Type B pancreatic cell (in vitro differentiated cells): Measurements from ENCODE around the gene EXOC3L4. TPM values are rescaled to one million over a fixed set of nuclear protein-coding genes. Genes with fewer than 3 reads are reported as not detected.
A peak's percentile ranks its signal among the peaks of the same experiment; 100 is the strongest.

Experiments used
- DNase-seq: peaks from one replicate; pipeline ENCODE4 v3.0.0; 2021; ENCODE audit warnings: mixed read lengths; ENCODE audit not compliant: unreplicated experiment; ENCODE audit errors: extremely low spot score
- H3K27ac Mint-ChIP-seq: 2 replicates; pipeline ENCODE4 v1.8.0; 2021; ENCODE audit warnings: mild to moderate bottlenecking, mixed read lengths
- H3K27me3 Mint-ChIP-seq: 2 replicates; pipeline ENCODE4 v1.8.0; 2021; ENCODE audit warnings: mixed read lengths
- H3K36me3 Mint-ChIP-seq: 2 replicates; pipeline ENCODE4 v1.8.0; 2021; ENCODE audit warnings: mixed read lengths
- H3K4me1 Mint-ChIP-seq: one replicate; pipeline ENCODE4 v1.8.0; 2021; ENCODE audit warnings: mixed read lengths; ENCODE audit not compliant: unreplicated experiment
- H3K4me3 Mint-ChIP-seq: 2 replicates; pipeline ENCODE4 v1.8.0; 2021; ENCODE audit warnings: mild to moderate bottlenecking, mixed read lengths
- H3K9me3 Mint-ChIP-seq: 2 replicates; pipeline ENCODE4 v1.8.0; 2021; ENCODE audit warnings: mixed read lengths
- total RNA-seq: library from RNA; stranded (reverse); gene quantifications from 2 replicates; pipeline ENCODE4 v1.2.1, GENCODE V29; 2021; ENCODE audit warnings: low replicate concordance
- TF ChIP-seq, protein P1 (sequence below): fragments of 200-600 bp; sonication (generic); conservative IDR thresholded peaks from 2 replicates; pipeline ENCODE4 v1.5.0; 2021; ENCODE audit warnings: antibody characterized with exemption, mild to moderate bottlenecking

EXOC3L4 gene
- total RNA-seq, 1 donor from 2014 or later, result 4.0 TPM

DNA sequence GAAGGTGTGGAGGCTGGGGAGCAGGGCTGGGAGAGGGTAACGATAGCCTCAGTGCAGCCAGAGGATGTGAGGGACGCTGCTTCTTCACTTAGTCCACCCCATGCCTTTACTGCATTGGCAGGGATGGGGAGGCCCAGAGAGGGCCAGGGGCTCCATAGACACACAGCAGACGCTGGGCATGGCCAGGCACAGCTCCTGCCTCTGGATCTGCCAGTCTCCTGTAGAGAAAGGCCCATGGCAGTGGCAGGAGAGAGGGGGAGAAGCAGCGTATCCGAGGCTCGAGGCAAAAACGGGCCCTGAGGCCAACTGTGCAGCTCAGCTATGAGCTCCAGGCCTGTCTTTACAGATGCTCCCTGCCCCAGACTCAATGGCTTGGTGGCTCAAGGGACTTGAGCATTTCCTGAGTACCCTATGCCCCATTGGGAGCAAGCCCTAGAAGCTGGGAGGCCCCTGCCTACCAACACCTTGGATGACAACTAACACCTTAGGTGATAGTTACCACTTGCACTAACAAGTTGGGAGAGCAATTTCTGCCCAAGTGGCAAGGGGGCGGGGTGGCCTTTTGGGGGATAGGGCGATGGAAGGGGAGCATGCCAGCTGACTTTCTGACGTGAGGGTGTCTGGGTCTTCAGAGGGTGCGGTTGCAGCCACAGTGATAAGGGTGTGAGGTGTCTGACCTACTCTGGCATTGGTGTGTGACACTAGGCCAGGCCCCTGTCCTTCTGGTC lies 15.5 kb upstream of the EXOC3L4 start:
- no peak overlapping the region for H3K27ac Mint-ChIP-seq
- TF ChIP-seq, protein P1, sequence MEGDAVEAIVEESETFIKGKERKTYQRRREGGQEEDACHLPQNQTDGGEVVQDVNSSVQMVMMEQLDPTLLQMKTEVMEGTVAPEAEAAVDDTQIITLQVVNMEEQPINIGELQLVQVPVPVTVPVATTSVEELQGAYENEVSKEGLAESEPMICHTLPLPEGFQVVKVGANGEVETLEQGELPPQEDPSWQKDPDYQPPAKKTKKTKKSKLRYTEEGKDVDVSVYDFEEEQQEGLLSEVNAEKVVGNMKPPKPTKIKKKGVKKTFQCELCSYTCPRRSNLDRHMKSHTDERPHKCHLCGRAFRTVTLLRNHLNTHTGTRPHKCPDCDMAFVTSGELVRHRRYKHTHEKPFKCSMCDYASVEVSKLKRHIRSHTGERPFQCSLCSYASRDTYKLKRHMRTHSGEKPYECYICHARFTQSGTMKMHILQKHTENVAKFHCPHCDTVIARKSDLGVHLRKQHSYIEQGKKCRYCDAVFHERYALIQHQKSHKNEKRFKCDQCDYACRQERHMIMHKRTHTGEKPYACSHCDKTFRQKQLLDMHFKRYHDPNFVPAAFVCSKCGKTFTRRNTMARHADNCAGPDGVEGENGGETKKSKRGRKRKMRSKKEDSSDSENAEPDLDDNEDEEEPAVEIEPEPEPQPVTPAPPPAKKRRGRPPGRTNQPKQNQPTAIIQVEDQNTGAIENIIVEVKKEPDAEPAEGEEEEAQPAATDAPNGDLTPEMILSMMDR, result no peak
- no peaks in the 10 kb centered on the region for H3K36me3 Mint-ChIP-seq
- H3K4me1 Mint-ChIP-seq, result peaks cover 6% of the 10 kb centered on the region
- no peaks in the 10 kb centered on the region for H3K9me3 Mint-ChIP-seq
- no peak for DNase-seq
- H3K4me3 Mint-ChIP-seq, result no peak overlapping the region
- peaks cover 4% of the 10 kb centered on the region for H3K27me3 Mint-ChIP-seq

DNA sequence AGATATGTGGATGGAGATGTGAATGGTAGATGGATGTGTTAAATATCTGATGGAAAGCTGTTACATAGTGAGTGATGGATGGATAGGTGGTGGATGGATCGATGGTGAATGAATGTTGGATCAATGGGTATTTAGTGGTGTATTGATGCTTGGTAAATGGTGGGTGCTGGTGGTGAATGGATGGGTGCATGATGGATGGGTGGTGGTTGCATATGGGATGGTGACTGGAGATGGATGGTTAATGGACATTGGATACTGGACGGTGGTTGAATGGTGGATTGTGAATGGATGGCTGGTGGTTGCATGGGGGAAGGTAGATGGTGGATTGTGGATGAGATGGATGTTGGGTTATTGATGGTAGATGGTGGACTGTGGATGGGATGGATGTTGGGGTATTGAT lies 12.6 kb upstream of the EXOC3L4 start:
- TF ChIP-seq, protein P1, result no peak
- Mint-ChIP-seq H3K9me3 (no peaks in the 10 kb centered on the region), H3K27me3 (peaks cover 21% of the 10 kb centered on the region), H3K4me1 (no peaks in the 10 kb centered on the region), H3K4me3 (no peak overlapping the region), H3K27ac (no peak overlapping the region), H3K36me3 (no peaks in the 10 kb centered on the region)
- no peak for DNase-seq

DNA sequence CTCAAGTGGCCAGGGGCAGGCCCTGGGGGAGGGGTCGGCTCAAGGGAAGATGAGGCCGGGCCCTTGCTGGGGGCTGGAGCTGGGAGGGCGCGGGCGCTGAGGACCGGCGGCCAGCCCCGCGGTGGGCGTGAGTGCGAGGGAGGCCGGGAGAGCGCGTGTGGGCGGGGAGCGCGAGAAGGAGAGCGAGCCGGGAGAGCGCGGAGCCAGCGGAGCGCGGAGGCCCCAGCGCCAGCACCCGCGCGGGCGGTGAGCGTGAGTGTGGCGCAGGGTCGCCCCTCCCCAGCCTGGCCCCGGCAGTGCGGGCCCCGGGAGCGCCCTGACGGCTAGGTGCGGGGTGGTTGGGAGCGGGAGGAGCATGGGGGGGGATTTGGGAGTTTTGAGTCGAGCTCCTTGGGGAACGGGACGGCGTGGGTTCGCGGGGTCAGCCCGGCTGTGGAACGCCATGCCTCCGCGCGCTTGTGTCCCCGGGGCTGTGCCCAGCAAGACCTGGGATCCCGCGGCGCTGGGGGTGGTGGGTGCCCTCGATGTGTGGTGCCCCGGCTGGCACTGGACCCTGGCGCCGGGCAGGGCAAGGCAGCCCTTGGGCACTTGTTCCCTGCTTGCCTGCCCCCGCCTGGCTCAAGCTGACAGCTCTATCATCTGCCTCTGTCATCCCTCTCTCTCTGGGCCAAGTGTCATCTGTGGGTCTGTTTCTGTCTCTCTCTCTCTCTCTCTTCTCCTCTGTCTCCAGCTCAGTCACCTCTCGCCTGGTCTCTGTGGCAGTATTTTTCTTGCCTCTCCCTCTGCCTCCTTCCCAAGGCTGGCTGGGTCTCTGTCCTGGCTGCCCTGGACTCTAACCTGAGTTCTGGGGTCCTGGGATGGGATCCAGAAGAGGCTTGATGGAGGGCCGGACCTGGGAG lies 10.3 kb upstream of the EXOC3L4 start, which contains the start of gene LBHD2:
TSS of gene LBHD2 (plus strand) at position 190 of the 899 bp plus-strand sequence. CDS start 1,803 bp downstream, outside the sequence.
- no peaks in the 10 kb centered on the region for H3K9me3 Mint-ChIP-seq
- no peaks in the 10 kb centered on the region for H3K4me1 Mint-ChIP-seq
- H3K27ac Mint-ChIP-seq, result no peak within 1 kb of the TSS
- H3K36me3 Mint-ChIP-seq, result no peaks in the 10 kb centered on the region
- no peak for DNase-seq
- H3K4me3 Mint-ChIP-seq, result peak within 1 kb of the TSS; percentile 57
- TF ChIP-seq, protein P1, result no peak
- H3K27me3 Mint-ChIP-seq, result peaks cover 21% of the 10 kb centered on the region

DNA sequence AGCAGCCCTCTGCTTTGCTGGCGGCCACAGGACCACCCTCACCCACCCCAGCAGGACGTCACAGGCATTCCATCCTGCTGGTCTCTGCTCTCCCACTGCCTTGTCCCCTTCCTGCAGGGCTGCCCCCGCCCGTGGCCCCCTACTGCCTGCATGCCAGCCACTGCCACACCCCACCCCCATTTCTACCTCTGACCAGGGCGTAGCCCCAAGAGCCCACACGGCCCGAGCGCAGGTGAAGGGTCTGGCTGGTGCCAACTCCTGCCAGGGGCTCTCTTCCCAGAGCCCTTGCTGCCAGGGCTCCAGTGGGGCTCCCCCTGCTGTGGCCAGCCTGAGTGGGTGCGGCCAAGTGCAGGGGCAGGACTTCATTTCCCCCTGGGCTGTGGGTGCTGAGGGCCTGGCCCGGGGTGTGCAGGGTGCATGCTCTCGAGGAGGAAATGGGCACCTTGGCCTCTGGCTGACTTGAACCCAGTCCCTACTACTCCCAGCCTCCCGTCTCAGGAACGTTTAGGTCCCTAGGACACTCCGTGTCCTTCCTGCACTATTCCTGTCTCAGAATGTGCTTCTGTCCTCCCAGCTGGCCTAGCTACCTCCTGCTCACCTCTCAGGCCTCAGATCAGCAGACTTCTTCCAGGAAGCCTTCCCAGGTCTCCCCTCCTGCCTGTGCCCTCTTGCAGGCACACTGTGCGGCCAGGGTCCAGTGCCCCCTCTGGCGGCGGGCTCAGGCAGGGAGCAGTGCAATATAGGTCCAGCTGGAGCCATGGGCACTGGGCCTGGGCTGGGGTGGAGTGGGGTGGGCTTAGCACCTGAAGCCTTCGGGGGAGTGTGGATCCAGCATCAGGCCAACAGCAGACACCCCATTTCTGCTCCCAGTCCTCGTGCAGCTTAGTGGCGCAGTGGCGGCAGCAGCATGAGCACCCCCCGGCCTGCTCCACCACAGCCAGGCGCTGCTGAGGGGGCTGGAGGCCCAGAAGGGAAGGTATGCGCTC lies 9.1 kb upstream of the EXOC3L4 start:
- H3K4me3 Mint-ChIP-seq, result no peak overlapping the region
- no peaks in the 10 kb centered on the region for H3K9me3 Mint-ChIP-seq
- TF ChIP-seq, protein P1, result peak; percentile 47
- H3K27me3 Mint-ChIP-seq, result peaks cover 21% of the 10 kb centered on the region
- H3K4me1 Mint-ChIP-seq, result no peaks in the 10 kb centered on the region
- no peaks in the 10 kb centered on the region for H3K36me3 Mint-ChIP-seq
- H3K27ac Mint-ChIP-seq, result no peak overlapping the region
- DNase-seq, result no peak

DNA sequence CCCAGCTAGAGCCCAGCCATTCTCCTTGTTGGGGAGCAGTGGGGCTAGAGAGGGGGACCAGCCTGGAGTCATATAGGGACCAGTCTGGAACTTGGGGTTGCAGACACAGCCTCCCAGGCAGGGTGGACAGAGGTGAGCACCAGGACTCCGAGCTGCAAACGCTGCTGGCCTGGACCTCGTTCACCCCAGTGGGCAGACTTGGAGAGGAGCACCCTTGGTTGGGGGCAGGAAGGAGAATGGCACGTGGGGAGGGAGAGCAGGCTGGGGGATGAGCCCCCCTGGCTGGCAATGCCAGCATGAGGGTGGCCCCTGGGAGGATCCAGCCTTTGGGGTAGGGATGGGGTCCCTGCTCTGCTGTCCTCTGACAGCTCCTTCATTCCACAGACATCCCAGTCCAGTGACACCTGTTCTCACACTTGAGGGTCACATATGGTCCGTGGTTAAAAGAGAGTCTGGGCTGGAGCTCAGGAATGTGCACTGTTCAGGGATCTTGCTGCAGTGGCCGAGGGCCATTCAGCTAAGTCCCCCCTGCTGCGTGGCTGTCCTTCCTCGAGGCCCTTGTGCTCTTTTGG lies 7.7 kb upstream of the EXOC3L4 start:
- H3K9me3 Mint-ChIP-seq, result no peaks in the 10 kb centered on the region
- H3K4me1 Mint-ChIP-seq, result no peaks in the 10 kb centered on the region
- DNase-seq, result no peak
- H3K4me3 Mint-ChIP-seq, result no peak overlapping the region
- H3K36me3 Mint-ChIP-seq, result no peaks in the 10 kb centered on the region
- no peak overlapping the region for H3K27ac Mint-ChIP-seq
- TF ChIP-seq, protein P1, result no peak
- peaks cover 21% of the 10 kb centered on the region for H3K27me3 Mint-ChIP-seq
